HL-60 (cell line): ENCODE measurements around the gene SAC3D1.

Source experiments
- DNase-seq, 2 experiments: peaks; one replicate each; pipeline ENCODE4 v3.0.0-alpha.2; 2010 to 2020; ENCODE audit warnings: low read depth in 1 of 2, low spot score in 1 of 2
- H3K27ac ChIP-seq: fragments of 250-450 bp; sonication (Bioruptor Pico); replicated peaks from 2 replicates; pipeline ENCODE4 v1.5.1; 2020; ENCODE audit warnings: mild to moderate bottlenecking, moderate library complexity
- H3K27me3 ChIP-seq: fragments of 250-450 bp; sonication (Bioruptor Pico); 2 replicates; pipeline ENCODE4 v1.5.1; 2021; ENCODE audit warnings: mild to moderate bottlenecking, moderate library complexity; ENCODE audit not compliant: insufficient read depth, poor library complexity, severe bottlenecking
- H3K4me3 ChIP-seq: replicated peaks from 2 replicates; pipeline ENCODE4 v1.5.1; 2011; ENCODE audit warnings: mild to moderate bottlenecking, control low read depth, low read length; ENCODE audit not compliant: insufficient read depth
- GABPA ChIP-seq: IDR thresholded peaks from 2 replicates; pipeline ENCODE4 v1.6.1; 2012; ENCODE audit warnings: low read depth
- POLR2AphosphoS5 ChIP-seq: IDR thresholded peaks from 2 replicates; pipeline ENCODE4 v1.6.1; 2012; ENCODE audit warnings: low read depth
- SPI1 ChIP-seq: IDR thresholded peaks from 2 replicates; pipeline ENCODE4 v1.6.1; 2012; ENCODE audit warnings: low read depth, mild to moderate bottlenecking, borderline replicate concordance
- TF ChIP-seq, protein P1 (sequence below): IDR thresholded peaks from one replicate; pipeline ENCODE4 v1.5.1; 2011; ENCODE audit warnings: low read length, control low read depth, inconsistent platforms; ENCODE audit not compliant: insufficient read depth
- TF ChIP-seq, protein P2 (sequence below): IDR thresholded peaks from 2 replicates; pipeline ENCODE4 v1.6.1; 2012; ENCODE audit warnings: low read depth; ENCODE audit not compliant: insufficient replicate concordance

The SAC3D1 gene

DNA sequence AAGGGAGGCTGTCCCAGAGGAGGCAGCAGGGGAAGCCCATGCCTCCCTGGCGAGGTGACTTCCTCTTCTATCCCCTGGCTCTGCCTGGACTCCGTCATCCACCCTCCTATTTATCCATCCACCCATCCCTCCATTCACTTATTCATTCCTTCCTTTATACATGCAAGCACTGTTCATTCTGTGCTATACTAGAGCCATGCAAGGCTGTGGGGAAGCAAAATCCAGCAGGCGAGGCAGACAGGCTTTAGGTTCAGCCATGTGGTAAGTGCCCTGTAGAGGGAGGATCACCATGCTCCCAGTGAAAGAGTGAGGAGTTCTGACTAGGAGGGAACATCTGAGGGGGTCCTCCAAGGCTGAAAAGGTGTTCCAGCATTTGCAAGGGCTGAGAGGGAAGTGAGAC, 18.5 kb downstream of the SAC3D1 start:
- Histone ChIP-seq H3K27me3 (no peaks in the 10 kb centered on the region), H3K4me3 (no peak overlapping the region), H3K27ac (no peak overlapping the region)
- TF ChIP-seq GABPA (no peak), SPI1 (peak; percentile 37; the same call in 1 of the 2 replicates), POLR2AphosphoS5 (no peak)
- TF ChIP-seq, protein P1, sequence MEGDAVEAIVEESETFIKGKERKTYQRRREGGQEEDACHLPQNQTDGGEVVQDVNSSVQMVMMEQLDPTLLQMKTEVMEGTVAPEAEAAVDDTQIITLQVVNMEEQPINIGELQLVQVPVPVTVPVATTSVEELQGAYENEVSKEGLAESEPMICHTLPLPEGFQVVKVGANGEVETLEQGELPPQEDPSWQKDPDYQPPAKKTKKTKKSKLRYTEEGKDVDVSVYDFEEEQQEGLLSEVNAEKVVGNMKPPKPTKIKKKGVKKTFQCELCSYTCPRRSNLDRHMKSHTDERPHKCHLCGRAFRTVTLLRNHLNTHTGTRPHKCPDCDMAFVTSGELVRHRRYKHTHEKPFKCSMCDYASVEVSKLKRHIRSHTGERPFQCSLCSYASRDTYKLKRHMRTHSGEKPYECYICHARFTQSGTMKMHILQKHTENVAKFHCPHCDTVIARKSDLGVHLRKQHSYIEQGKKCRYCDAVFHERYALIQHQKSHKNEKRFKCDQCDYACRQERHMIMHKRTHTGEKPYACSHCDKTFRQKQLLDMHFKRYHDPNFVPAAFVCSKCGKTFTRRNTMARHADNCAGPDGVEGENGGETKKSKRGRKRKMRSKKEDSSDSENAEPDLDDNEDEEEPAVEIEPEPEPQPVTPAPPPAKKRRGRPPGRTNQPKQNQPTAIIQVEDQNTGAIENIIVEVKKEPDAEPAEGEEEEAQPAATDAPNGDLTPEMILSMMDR = no peak
- TF ChIP-seq, protein P2, sequence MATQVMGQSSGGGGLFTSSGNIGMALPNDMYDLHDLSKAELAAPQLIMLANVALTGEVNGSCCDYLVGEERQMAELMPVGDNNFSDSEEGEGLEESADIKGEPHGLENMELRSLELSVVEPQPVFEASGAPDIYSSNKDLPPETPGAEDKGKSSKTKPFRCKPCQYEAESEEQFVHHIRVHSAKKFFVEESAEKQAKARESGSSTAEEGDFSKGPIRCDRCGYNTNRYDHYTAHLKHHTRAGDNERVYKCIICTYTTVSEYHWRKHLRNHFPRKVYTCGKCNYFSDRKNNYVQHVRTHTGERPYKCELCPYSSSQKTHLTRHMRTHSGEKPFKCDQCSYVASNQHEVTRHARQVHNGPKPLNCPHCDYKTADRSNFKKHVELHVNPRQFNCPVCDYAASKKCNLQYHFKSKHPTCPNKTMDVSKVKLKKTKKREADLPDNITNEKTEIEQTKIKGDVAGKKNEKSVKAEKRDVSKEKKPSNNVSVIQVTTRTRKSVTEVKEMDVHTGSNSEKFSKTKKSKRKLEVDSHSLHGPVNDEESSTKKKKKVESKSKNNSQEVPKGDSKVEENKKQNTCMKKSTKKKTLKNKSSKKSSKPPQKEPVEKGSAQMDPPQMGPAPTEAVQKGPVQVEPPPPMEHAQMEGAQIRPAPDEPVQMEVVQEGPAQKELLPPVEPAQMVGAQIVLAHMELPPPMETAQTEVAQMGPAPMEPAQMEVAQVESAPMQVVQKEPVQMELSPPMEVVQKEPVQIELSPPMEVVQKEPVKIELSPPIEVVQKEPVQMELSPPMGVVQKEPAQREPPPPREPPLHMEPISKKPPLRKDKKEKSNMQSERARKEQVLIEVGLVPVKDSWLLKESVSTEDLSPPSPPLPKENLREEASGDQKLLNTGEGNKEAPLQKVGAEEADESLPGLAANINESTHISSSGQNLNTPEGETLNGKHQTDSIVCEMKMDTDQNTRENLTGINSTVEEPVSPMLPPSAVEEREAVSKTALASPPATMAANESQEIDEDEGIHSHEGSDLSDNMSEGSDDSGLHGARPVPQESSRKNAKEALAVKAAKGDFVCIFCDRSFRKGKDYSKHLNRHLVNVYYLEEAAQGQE = no peak
- DNase-seq = no peak

DNA sequence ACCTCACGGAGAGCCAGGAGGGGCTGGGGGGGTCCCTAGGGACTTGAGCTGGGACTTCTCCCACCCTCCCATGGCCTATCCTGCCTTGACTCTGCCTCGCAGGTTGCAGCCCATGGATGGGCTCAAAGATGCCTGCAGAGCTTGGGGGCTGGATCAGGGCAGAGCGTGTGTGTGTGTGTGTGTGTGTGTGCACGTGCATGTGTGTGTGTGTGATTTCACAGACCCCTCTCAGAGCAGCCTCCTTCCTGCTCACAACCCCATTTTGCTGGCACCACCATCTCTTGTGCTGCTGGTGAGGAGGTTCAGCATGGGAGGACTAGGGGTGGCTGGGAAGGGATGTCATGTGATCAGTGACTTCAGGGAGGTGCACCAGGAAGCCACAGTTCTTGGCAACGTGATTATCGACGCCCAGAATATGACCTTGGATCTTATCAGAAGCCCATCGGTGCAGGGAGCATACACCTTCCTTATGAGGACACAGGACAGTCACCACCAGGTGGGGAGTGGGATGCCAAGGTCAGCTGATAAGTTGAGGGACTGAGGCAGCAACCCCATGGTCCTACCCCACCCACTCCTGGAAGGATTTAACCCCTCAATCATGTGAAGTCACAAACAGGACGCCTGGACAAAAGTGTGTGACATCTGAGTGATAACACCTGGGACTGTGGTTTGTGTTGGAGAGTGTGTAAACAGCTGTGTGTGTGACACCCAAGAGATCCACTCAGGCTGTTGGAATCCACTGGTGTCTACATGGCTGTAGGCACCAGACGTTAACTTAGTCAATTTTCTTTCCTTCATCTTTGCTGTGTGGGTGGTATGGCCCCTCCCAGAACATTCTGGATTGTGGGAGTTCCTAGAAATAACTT, 19.2 kb downstream of the SAC3D1 start:
- DNase-seq = no peak
- TF ChIP-seq, protein P1 = no peak
- TF ChIP-seq SPI1 (no peak), GABPA (no peak), POLR2AphosphoS5 (no peak)
- TF ChIP-seq, protein P2 = no peak
- H3K27me3 ChIP-seq = no peaks in the 10 kb centered on the region
- H3K4me3 ChIP-seq = no peak overlapping the region
- no peak overlapping the region for H3K27ac ChIP-seq

DNA sequence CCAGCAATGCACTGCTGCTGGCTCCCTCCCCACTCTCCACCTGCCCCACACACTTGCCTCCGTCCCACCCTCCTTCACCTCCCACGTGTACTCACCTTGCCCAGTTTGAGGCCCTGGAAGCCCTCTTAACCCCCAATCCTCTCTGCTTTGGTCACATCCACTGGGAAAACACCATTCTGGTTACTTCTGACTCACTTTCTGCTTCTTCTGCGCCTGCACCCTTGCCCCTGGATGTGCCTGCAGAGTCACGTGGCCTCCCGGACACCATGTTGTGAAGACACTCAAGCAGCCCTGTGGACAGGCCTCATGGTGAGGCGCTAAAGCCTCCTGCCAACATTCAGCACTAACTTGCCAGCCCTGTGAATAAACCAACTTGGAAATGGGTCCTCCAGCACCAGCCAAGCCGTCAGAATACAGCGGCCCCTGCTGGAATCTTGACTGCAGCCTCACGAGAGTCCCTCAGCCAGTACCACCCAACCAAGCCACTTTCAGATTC, 20.0 kb downstream of the SAC3D1 start:
- no peaks in the 10 kb centered on the region for H3K27me3 ChIP-seq
- no peak for TF ChIP-seq GABPA
- TF ChIP-seq POLR2AphosphoS5 = no peak
- TF ChIP-seq, protein P1 = no peak
- no peak for TF ChIP-seq SPI1
- TF ChIP-seq, protein P2 = no peak

More for the DNA sequence above, 20.0 kb downstream of the SAC3D1 start:
- no peak for DNase-seq
- H3K4me3 ChIP-seq = no peak overlapping the region
- H3K27ac ChIP-seq = no peak overlapping the region
